Muscle layer of colon (tissue), 2 donors: ENCODE data around the gene EHD1.

Source experiments
- H3K27ac ChIP-seq: one replicate; pipeline ENCODE4 v1.7.0; 2013; ENCODE audit warnings: low read depth, mild to moderate bottlenecking, low read length, moderate library complexity
- H3K27me3 ChIP-seq, 2 donors: one replicate each; pipeline ENCODE4 v1.7.0; 2013; ENCODE audit warnings: low read length in 2 of 2, mild to moderate bottlenecking in 2 of 2; ENCODE audit not compliant: insufficient read depth in 2 of 2, control insufficient read depth in 1 of 2
- H3K36me3 ChIP-seq: one replicate; pipeline ENCODE4 v1.7.0; 2013; ENCODE audit warnings: mild to moderate bottlenecking, low read length; ENCODE audit not compliant: insufficient read depth
- H3K4me1 ChIP-seq: one replicate; pipeline ENCODE4 v1.7.0; 2013; ENCODE audit warnings: mild to moderate bottlenecking, low read length; ENCODE audit not compliant: insufficient read depth
- H3K4me3 ChIP-seq, 2 donors: one replicate each; pipeline ENCODE4 v1.7.0; 2013; ENCODE audit warnings: low read length in 2 of 2, low read depth in 1 of 2, mild to moderate bottlenecking in 1 of 2, moderate library complexity in 1 of 2
- H3K9ac ChIP-seq: one replicate; pipeline ENCODE4 v1.7.0; 2013; ENCODE audit warnings: low read length
- H3K9me3 ChIP-seq: one replicate; pipeline ENCODE4 v1.7.0; 2013; ENCODE audit warnings: mild to moderate bottlenecking, low read length
- donor health status: abdominal sarcoma.
- donor health status: Adenocarcinoma of cecum.

Gene EHD1

DNA sequence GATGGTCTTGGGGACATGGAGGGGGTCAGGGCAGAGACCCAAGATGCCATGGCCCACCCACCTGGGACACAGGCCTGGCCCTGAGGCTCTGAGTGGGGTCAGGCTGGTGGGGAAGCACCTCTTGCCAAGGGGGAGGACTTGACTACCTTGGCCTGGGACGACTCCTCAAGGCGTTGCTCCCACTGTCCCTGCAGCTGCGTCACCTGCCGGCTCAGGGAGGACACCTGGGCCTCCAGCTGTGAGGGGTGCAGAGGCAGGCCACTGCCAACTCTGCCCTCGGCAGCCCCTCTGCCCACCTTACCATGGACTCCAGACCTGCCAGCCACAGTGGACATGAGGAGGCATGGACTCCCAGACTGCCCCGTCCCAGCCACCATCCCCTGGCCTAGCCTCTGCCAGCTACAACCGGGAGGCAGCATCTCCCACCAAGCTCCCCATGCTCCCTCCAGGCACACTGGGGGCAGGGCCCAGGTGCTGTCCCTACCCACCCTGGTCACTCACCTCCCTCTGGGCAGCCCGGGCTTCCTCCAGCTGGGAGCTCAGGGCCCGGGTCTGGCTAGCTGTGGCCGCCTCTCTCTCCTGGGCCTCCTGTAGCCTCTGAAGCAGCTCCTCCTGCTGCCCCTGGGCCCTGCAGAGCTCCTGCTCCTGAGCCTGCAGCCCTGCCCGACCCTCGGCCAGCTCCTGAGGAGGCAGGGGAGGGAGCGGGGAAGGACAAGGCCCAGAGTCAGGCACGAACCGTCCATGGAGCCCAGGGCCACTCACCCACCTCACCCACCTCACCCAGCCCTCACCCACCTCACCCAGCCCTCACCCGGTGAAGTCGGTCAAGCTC lies 42.6 kb downstream of the EHD1 start:
- Histone ChIP-seq H3K27me3 (no peaks in the 10 kb centered on the region), H3K9ac (no peak overlapping the region), H3K36me3 (no peaks in the 10 kb centered on the region), H3K9me3 (no peaks in the 10 kb centered on the region), H3K27ac (no peak overlapping the region), H3K4me3 (no peak overlapping the region), H3K4me1 (no peaks in the 10 kb centered on the region)

DNA sequence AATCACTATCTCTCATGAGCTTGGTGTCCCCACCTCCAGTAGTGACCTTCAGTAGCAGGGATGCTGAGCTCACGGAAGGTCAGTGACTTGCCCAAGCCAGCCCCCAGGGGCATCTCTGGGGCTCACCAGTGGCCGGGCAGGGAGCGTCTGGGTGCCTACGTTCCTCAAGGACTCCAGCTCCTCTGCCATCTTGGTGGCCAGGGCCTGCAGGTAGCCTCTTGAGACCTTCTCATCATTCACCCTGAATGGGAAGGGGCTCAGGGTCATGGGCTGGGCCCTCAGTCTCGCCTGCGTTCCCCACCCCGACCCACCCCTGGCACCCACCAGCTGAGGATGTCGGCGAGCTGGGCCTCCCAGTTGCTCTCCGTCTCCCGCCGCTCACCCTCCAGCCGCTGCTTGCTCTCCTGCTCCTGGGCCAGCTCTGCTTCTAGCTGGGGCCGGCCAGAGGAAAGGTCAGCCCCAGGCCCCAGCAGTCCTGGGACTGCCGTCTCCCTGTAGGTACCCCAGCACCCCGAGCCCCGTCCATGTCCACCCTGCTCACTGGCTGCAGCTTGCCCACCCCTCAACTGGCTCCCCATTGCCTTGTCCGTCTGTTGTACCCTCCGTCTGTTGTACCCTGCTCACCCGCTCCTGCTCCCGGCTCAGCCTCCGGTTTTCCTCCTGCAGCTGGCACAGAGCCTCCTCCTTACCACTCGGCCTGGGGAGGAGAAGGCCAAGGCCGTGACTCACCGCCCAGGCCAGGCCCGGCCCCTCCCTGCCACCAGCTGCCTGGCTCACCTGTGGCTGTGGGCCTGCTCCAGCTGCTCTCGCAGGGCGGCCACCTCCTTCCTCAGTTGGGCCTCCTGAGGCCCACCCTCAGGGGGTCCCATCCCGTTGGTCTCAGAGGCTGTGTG lies 43.5 kb downstream of the EHD1 start:
- Histone ChIP-seq H3K9ac (no peak overlapping the region), H3K27me3 (no peaks in the 10 kb centered on the region), H3K9me3 (no peaks in the 10 kb centered on the region), H3K4me1 (no peaks in the 10 kb centered on the region), H3K27ac (no peak overlapping the region), H3K4me3 (no peak overlapping the region), H3K36me3 (no peaks in the 10 kb centered on the region)

DNA sequence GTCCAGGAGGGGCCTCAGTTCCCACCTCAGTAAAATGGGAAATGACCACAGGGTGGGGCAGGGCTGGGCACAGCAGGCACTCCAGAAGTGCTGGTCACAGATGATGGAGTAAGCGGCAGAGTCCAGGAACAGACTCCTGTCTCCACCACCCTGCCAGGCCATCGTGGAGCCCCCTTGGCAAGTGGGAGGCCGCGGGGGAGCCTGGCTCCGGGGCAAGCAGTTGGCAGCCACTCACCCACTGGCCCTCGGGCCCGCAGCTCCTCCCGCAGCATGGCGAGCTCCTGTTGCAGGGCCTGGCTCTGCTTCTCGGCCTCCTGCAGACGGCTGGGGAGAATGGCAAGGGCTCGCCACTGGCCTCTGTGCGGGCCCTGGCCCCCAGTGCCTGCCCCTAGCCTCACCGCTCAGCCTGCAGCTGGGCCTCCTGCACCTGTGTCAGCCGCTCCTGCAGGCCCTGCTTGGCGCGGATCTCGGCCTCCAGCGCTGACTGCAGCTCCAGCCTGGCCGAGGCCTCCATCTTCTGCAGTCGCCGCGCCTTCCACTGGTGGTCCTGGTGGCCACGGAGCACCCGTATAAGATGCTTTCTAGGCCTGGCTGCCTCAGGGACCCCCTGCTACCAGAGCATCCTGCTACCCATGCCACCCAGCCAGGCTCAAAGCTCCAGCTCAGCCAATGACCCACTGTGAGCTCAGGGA lies 44.2 kb downstream of the EHD1 start:
- no peaks in the 10 kb centered on the region for H3K27me3 ChIP-seq
- no peaks in the 10 kb centered on the region for H3K9me3 ChIP-seq
- no peaks in the 10 kb centered on the region for H3K36me3 ChIP-seq

DNA sequence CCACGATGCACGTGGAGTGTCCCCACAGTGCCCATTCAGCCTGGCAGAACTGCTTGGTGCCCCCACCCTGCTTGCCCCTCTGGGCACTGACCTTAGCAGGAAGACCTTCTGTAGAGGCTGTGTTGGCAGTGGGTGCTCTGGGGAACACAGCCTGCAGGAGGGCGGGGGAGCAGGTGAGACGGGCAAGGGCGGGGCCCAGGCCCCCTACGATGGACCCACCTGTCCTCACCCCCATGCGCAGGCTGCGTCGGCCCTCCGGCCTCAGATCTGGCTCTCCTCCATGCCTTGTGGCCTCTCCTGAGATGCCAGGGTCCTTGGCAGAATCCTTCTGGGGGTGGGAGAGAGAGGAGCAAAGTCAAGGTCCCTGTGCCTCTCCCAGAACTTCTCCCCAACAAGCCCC lies 44.9 kb downstream of the EHD1 start:
- H3K4me3 ChIP-seq: no peak overlapping the region
- H3K9ac ChIP-seq: no peak overlapping the region
- no peaks in the 10 kb centered on the region for H3K36me3 ChIP-seq
- H3K27ac ChIP-seq: no peak overlapping the region
- H3K4me1 ChIP-seq: no peaks in the 10 kb centered on the region
- H3K27me3 ChIP-seq: no peaks in the 10 kb centered on the region
- H3K9me3 ChIP-seq: no peaks in the 10 kb centered on the region

More for the DNA sequence above, 44.2 kb downstream of the EHD1 start:
- Histone ChIP-seq H3K4me3 (no peak overlapping the region), H3K4me1 (no peaks in the 10 kb centered on the region), H3K9ac (no peak overlapping the region), H3K27ac (no peak overlapping the region)

DNA sequence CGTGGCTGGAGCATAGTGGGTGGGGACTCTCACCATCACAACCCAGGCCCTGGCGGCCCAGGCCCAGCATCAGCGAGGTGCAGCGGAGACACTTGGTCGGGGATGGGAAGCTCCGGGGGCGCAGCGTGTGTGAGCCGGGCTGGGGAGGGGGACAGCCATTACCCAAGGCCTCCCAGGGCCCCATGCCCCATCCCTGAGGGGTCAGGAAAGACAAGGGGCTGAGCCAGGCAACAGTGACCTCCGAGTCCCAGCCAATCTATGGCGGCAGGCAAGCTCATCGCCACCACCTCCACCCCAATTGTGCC lies 45.3 kb downstream of the EHD1 start:
- Histone ChIP-seq H3K36me3 (no peaks in the 10 kb centered on the region), H3K9ac (no peak overlapping the region), H3K4me3 (no peak overlapping the region), H3K9me3 (no peaks in the 10 kb centered on the region), H3K27ac (no peak overlapping the region), H3K4me1 (no peaks in the 10 kb centered on the region), H3K27me3 (no peaks in the 10 kb centered on the region)

DNA sequence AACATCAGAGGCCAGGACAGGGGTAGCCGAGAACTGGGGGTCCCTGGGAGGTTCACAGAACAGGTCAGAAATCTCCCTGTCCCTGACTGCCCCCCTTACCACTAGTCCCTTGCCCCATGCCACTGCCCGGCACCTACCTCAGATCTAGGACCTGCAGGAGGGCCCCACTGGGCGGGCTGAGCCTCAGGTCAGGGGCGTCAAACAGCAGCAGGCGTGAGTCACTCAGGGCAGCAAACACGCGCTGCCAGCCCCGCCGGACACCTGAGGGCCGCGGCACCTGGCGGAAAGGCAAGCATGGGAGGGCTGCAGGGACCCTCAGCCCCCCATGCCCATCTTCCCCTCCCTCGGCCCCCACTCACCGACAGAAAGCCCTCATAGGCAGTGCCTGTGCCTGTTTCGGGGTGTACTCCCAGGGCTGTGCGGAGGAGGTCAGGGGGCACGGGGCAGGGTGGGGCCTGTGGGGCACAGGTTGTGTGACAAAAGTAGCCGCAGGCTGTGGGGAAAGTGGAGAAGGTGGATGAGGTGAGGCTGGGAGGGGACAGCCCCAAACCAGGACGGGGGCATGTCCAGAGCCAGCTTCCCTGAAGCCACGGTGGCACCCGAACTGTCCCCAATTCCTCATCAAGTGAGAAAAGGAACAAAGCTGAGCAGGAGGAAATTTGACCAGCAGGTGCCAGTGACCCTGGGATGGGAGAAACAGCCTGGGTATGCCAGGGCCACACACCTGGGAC lies 45.8 kb downstream of the EHD1 start:
- no peaks in the 10 kb centered on the region for H3K9me3 ChIP-seq
- H3K9ac ChIP-seq: no peak overlapping the region
- no peaks in the 10 kb centered on the region for H3K27me3 ChIP-seq
- no peaks in the 10 kb centered on the region for H3K36me3 ChIP-seq
- H3K4me1 ChIP-seq: no peaks in the 10 kb centered on the region
- H3K4me3 ChIP-seq: no peak overlapping the region
- H3K27ac ChIP-seq: no peak overlapping the region

DNA sequence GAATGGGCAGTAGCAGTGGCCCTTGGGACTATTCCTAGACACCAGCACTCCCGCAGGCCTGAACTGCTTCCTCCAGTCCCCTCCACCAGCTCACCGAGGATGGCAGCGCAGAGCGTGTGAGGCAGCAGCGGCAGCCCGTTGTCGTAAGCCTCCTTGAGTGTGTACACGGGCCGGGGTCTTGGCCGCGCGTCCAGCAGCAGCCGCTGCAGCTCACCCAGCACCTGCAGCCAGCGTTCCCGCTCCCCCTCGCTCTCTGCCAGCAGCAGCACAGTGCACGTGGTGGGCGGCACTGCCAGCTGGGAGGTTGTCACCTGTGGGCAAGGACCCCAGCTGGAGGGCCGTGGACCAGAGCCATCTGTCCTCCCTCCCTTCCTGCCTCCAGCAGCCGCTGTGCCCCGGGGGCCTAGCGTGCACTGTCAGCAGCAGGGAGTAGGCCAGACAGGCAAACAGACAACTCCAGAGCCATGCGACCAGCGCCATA lies 47.0 kb downstream of the EHD1 start:
- Histone ChIP-seq H3K27ac (no peak overlapping the region), H3K9ac (no peak overlapping the region), H3K36me3 (no peaks in the 10 kb centered on the region)

DNA sequence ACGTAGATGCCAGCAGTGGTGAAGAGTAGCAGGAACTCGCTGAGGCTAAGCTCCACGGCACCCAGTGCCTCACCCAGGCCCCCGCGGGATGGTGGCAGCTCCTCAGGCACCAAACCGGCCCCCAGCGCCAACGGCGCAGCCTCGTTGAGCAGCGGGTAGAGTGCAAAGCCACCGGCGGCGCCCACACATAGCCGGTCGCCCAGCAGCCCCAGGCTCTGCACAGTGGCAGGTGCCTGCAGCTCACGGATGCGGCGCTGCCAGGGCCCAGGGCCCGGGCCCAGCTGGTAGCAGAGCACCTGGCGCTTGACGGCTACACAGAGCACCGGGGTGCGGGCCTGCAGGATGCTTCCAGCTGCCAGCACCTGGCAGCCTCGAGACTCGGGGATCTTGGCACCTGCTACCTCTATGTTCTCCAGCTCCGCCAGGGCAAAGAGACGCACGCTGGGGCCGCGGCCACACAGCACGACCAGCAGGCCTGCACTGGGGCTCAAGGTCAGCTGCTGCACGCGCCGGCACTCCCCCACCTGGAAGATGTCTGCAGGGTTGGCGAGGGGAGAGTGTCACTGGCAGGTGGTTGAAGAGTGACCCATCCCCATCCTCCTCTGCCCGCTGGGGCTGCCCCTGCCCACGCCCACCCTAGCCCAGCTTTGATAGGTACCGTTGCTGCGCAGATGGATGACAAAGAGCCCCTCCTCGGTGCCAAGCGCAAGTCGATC lies 48.7 kb downstream of the EHD1 start:
- H3K27me3 ChIP-seq: no peaks in the 10 kb centered on the region
- H3K9me3 ChIP-seq: no peaks in the 10 kb centered on the region
- H3K9ac ChIP-seq: no peak overlapping the region
- no peak overlapping the region for H3K4me3 ChIP-seq
- H3K27ac ChIP-seq: no peak overlapping the region
- H3K36me3 ChIP-seq: no peaks in the 10 kb centered on the region
- no peaks in the 10 kb centered on the region for H3K4me1 ChIP-seq

More for the DNA sequence above, 47.0 kb downstream of the EHD1 start:
- H3K4me1 ChIP-seq: no peaks in the 10 kb centered on the region
- no peak overlapping the region for H3K4me3 ChIP-seq
- no peaks in the 10 kb centered on the region for H3K9me3 ChIP-seq
- no peaks in the 10 kb centered on the region for H3K27me3 ChIP-seq

DNA sequence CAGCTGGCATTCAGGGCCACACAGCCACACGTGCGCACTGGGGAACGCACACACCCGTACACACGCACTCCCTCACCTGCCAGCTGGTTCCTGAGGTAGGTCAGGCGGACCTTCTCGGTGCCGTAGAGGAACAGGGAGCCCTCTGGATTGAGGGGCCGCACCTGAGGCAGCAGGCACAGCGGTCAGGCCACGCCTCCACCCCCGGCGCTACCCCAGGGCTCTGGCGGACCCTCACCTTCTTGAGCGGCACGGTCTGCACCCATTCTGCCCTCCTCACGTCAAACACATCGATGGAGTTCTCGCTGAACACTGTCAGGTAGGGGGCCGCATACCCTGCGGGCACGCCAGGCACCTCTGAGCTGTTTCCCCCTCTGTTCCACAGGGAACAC lies 51.0 kb downstream of the EHD1 start:
- no peak overlapping the region for H3K9ac ChIP-seq
- no peak overlapping the region for H3K27ac ChIP-seq
- H3K9me3 ChIP-seq: no peaks in the 10 kb centered on the region
- no peak overlapping the region for H3K4me3 ChIP-seq
- H3K27me3 ChIP-seq: no peaks in the 10 kb centered on the region
- H3K36me3 ChIP-seq: no peaks in the 10 kb centered on the region
- H3K4me1 ChIP-seq: no peaks in the 10 kb centered on the region

DNA sequence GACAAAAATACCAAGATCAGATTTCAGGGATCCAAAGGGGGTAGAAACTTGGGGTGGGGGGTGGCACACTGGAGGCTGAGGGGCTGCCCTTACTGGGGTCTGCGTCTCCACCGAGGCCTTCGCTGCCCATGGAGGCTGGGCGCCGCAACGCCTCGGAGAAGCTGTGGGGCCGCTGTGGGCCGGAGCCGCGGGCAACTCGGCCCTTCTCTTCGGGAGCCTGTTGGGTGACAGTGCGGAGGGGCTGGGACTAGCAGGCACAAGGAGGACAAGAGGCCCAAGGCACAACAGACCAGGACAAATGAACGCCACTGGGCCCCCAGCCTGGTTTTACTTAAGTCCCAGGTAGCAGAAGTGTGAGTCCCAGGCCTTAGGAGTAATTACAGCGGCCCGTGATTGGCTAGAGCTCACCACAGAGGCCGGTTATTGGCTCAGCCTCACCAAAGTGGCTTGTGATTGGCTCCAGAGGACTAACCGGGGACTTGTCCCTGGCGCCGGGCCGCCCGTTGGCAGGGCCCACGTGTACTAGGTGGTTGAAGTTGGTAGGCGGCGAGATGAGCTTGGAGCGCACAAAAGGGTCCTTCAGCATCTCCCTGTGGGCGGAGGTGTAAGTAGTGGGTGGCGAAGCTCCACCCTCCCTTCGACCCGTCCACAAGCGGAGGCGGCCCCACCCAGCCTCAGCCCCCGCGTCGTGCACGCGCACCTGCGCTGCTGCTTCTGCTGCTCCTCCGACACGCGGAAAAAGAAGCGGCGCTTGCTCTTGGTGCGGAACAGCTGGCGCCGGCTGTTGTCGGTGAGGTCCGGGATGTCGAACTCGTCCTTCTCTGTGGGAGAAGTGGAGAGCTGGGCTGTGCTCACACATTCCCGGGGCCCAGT lies 51.6 kb downstream of the EHD1 start:
- no peaks in the 10 kb centered on the region for H3K9me3 ChIP-seq
- H3K27ac ChIP-seq: no peak overlapping the region
- H3K4me1 ChIP-seq: no peaks in the 10 kb centered on the region
- no peak overlapping the region for H3K9ac ChIP-seq
- H3K36me3 ChIP-seq: no peaks in the 10 kb centered on the region
- no peak overlapping the region for H3K4me3 ChIP-seq
- H3K27me3 ChIP-seq: no peaks in the 10 kb centered on the region
